HuH-7.5 (cell line): ENCODE data around the gene LNPK.
"Not testable (repeated sequence)": the region's sequence is repeated elsewhere in the genome, so short reads cannot be mapped to it uniquely, and the experiment has no call there.

Source experiments
- DNase-seq: peaks from one replicate; pipeline ENCODE4 v3.0.0; 2011; ENCODE audit warnings: low spot score

Gene LNPK

GRCh38 chr2:175903384-175903936 lies 98.6 kb downstream of the LNPK start:
- DNase-seq = no peak

- DNase-seq = not testable (repeated sequence)
Observed at GRCh38 chr2:175895957-175896356, 106.1 kb downstream of the LNPK start.

GRCh38 chr2:175892046-175892445 lies 110.0 kb downstream of the LNPK start:
- no peak for DNase-seq

- DNase-seq = no peak
Observed at GRCh38 chr2:175890636-175891242, 111.3 kb downstream of the LNPK start.

- DNase-seq = no peak
Observed at GRCh38 chr2:175889701-175890302, 112.3 kb downstream of the LNPK start.

GRCh38 chr2:175887776-175888175 lies 114.3 kb downstream of the LNPK start:
- DNase-seq = no peak

- no peak for DNase-seq
Observed at GRCh38 chr2:175884697-175885393, 117.2 kb downstream of the LNPK start.

- DNase-seq = no peak
Observed at GRCh38 chr2:175883586-175884194, 118.4 kb downstream of the LNPK start.

- DNase-seq = no peak
Observed at GRCh38 chr2:175879679-175880078, 122.4 kb downstream of the LNPK start.

GRCh38 chr2:175877845-175878544 lies 124.1 kb downstream of the LNPK start:
- DNase-seq = no peak

GRCh38 chr2:175874291-175874690 lies 127.8 kb downstream of the LNPK start:
- DNase-seq = no peak
